B cell (primary cell): ENCODE measurements around the gene PSD4. TPM values are rescaled to one million over a fixed set of nuclear protein-coding genes. Genes with fewer than 3 reads are reported as not detected.

Experiments used
- ATAC-seq: fragments of 200-7000 bp; cut with Tn5 transposase; one replicate; pipeline ENCODE4 v1.10.0; 2021; ENCODE audit warnings: low read depth, mild to moderate bottlenecking, moderate number of reproducible peaks, moderate library complexity
- CTCF ChIA-PET: fragments of 350-600 bp; sonication (Branson Sonifier 250); formaldehyde crosslinking; loops from one replicate; lab custom pipeline; 2021; ENCODE audit warnings: antibody characterized with exemption, inconsistent platforms; lab: Charles Lee
- POLR2A ChIA-PET: fragments of 350-600 bp; sonication (Branson Sonifier 250); formaldehyde crosslinking; loops from one replicate; lab custom pipeline; 2021; ENCODE audit warnings: antibody characterized with exemption; lab: Charles Lee
- DNase-seq: peaks from one replicate; pipeline ENCODE4 v3.0.0; 2013
- H2AFZ ChIP-seq: 2 replicates; pipeline ENCODE4 v1.6.1; 2012; ENCODE audit warnings: mild to moderate bottlenecking, low read depth, low read length; ENCODE audit not compliant: insufficient read depth, poor library complexity, severe bottlenecking
- H3K27ac ChIP-seq, 2 donors: 1 replicate in 1 of 2; 2 replicates in 1 of 2; pipeline ENCODE4 v1.5.1; 2012 to 2013; ENCODE audit warnings: low read length in 2 of 2, mild to moderate bottlenecking in 2 of 2, moderate library complexity in 1 of 2
- H3K27me3 ChIP-seq, 4 experiments: fragments of 200-600 bp in 1 of 4; sonication (generic) in 1 of 4; replicated peaks in 1 of 4; 1 replicate in 2 of 4; 2 replicates in 2 of 4; pipeline versions ENCODE4 v1.6.1 to v1.7.0; 2013 to 2016; ENCODE audit warnings: low read length in 3 of 4, mild to moderate bottlenecking in 2 of 4, mixed read lengths in 1 of 4, moderate library complexity in 1 of 4; ENCODE audit not compliant: insufficient read depth in 4 of 4, control insufficient read depth in 3 of 4; ENCODE audit errors: control extremely low read depth in 1 of 4
- H3K36me3 ChIP-seq, 2 experiments: replicated peaks in 1 of 2; 1 replicate in 1 of 2; 2 replicates in 1 of 2; pipeline versions ENCODE4 v1.6.1 to v1.7.1; 2013; ENCODE audit warnings: low read length in 1 of 2; ENCODE audit not compliant: insufficient read depth in 2 of 2, control insufficient read depth in 1 of 2; ENCODE audit errors: control extremely low read depth in 1 of 2, extremely low read depth in 1 of 2
- H3K4me1 ChIP-seq, 2 donors: fragments of 200-600 bp in 1 of 2; sonication (generic) in 1 of 2; 1 replicate in 1 of 2; 2 replicates in 1 of 2; pipeline versions ENCODE4 v1.5.1 to v1.6.1; 2013 to 2017; ENCODE audit warnings: low read length in 2 of 2; ENCODE audit not compliant: control insufficient read depth in 2 of 2, insufficient read depth in 2 of 2
- H3K4me2 ChIP-seq: replicated peaks from 2 replicates; pipeline ENCODE3; 2012; ENCODE audit warnings: mild to moderate bottlenecking, low read depth, low read length; ENCODE audit not compliant: poor library complexity, severe bottlenecking
- H3K4me3 ChIP-seq, 5 experiments: fragments of 200-600 bp in 1 of 5; sonication (generic) in 1 of 5; 1 replicate in 3 of 5; 2 replicates in 2 of 5; pipeline versions ENCODE4 v1.5.1 to v1.7.0; 2011 to 2016; ENCODE audit warnings: low read length in 4 of 5, mild to moderate bottlenecking in 4 of 5, low read depth in 2 of 5, control low read depth in 1 of 5, moderate library complexity in 1 of 5; ENCODE audit not compliant: insufficient read depth in 1 of 5; ENCODE audit errors: control extremely low read depth in 1 of 5, extremely low read depth in 1 of 5
- H3K79me2 ChIP-seq: fragments of 200-600 bp; sonication (generic); one replicate; pipeline ENCODE4 v1.6.0; 2016; ENCODE audit warnings: low read length; ENCODE audit not compliant: control insufficient read depth, insufficient read depth
- H3K9ac ChIP-seq: fragments of 200-600 bp; sonication (generic); 2 replicates; pipeline ENCODE4 v1.6.1; 2017; ENCODE audit warnings: mild to moderate bottlenecking, low read length, moderate library complexity
- H3K9me3 ChIP-seq, 3 donors: one replicate each; pipeline versions ENCODE4 v1.6.1 to v1.7.1; 2013; ENCODE audit warnings: low read length in 2 of 3; ENCODE audit not compliant: control insufficient read depth in 2 of 3, insufficient read depth in 1 of 3; ENCODE audit errors: control extremely low read depth in 1 of 3
- H4K20me1 ChIP-seq: 2 replicates; pipeline ENCODE4 v1.6.0; 2012; ENCODE audit warnings: mild to moderate bottlenecking, low read length; ENCODE audit not compliant: insufficient read depth, control insufficient read depth, poor library complexity, severe bottlenecking
- H3K27ac Mint-ChIP-seq: one replicate; pipeline ENCODE4 v1.8.0; 2021; ENCODE audit warnings: mixed read lengths
- H3K27me3 Mint-ChIP-seq: one replicate; pipeline ENCODE4 v1.8.0; 2021; ENCODE audit warnings: mixed read lengths
- H3K4me1 Mint-ChIP-seq: one replicate; pipeline ENCODE4 v1.8.0; 2021; ENCODE audit warnings: mixed read lengths
- H3K4me3 Mint-ChIP-seq: one replicate; pipeline ENCODE4 v1.8.0; 2021; ENCODE audit warnings: mixed read lengths
- H3K9me3 Mint-ChIP-seq: one replicate; pipeline ENCODE4 v1.8.0; 2022; ENCODE audit warnings: mixed read lengths; ENCODE audit not compliant: insufficient read depth
- CTCF ChIP-seq: fragments of 200-600 bp; IDR thresholded peaks from one replicate; pipeline ENCODE4 v1.8.0; 2022; ENCODE audit warnings: antibody characterized with exemption, mild to moderate bottlenecking
- EZH2 ChIP-seq: IDR thresholded peaks from 2 replicates; pipeline ENCODE4 v1.6.1; 2012; ENCODE audit warnings: borderline replicate concordance, low read depth, mild to moderate bottlenecking, moderate library complexity, low read length; ENCODE audit not compliant: insufficient read depth, poor library complexity, severe bottlenecking
- WGBS: methylation state at CpG from one replicate; pipeline ENCODE4 v1.1.5; 2013; ENCODE audit warnings: missing lambda C conversion rate; ENCODE audit not compliant: insufficient coverage; 5-methylcytosine and 5-hydroxymethylcytosine counted together
- intact Hi-C: fragments of 100-400 bp; cut with micrococcal nuclease; formaldehyde crosslinking; loops from one replicate; pipeline ENCODE4 v1.10.0; 2022
- polyA plus RNA-seq: library from polyadenylated mRNA; depleted of rRNA; stranded (reverse); fragments of >200 nt; gene quantifications from 2 replicates; pipeline ENCODE4 v1.2.3, GENCODE V29; 2012
- total RNA-seq, 2 donors: library from RNA; stranded (reverse); fragments of 120-200 nt in 1 of 2; gene quantifications; 1 replicate in 1 of 2; 2 replicates in 1 of 2; pipeline versions ENCODE4 v1.2.3 to v1.2.4, GENCODE V29; 2013 to 2022

Gene PSD4
- total and polyA plus RNA-seq, 2 donors (not counting 1 experiment from before 2014, with no cell fraction given): 87.1 to 203 TPM

- intact Hi-C loops: no loop called here
- WGBS: 48% methylated on average over 5 of the region's 8 CpGs
- TF ChIP-seq CTCF (no peak), EZH2 (no peak)
- peak overlapping the region; percentile 88 for H3K27ac Mint-ChIP-seq
- DNase-seq: peak; percentile 65
- ChIA-PET CTCF (interaction anchor here (18.3 kb wide), 1 partner anchor 30 kb away, joined by 327 read pairs; no protein-coding TSS in a partner anchor), POLR2A (no interaction called here)
- H3K27me3 ChIP-seq: no peaks in the 10 kb centered on the region
- H3K9ac ChIP-seq: peak overlapping the region; percentile 38
- H2AFZ ChIP-seq: peak overlapping the region; percentile 53
- peak overlapping the region in 1 of 5 experiments; percentile 34 for H3K4me3 ChIP-seq
- peaks cover 57% of the 10 kb centered on the region for H3K4me1 Mint-ChIP-seq
- H3K4me1 ChIP-seq: peaks cover 51 to 58% of the 10 kb centered on the region in 2 donors
- H3K79me2 ChIP-seq: peaks cover 85% of the 10 kb centered on the region
- H3K36me3 ChIP-seq: no peaks in the 10 kb centered on the region
- peaks cover 0 to 4% (median 0%) of the 10 kb centered on the region in 3 donors for H3K9me3 ChIP-seq
- peaks cover 3% of the 10 kb centered on the region for H4K20me1 ChIP-seq
- peak overlapping the region; percentile 63 to 70 for H3K27ac ChIP-seq
- no peaks in the 10 kb centered on the region for H3K27me3 Mint-ChIP-seq
- H3K4me3 Mint-ChIP-seq: peak overlapping the region; percentile 14
- peak overlapping the region; percentile 62 for H3K4me2 ChIP-seq
- peak; percentile 35 for ATAC-seq
- no peaks in the 10 kb centered on the region for H3K9me3 Mint-ChIP-seq
Measured at GRCh38 chr2:113169002-113169530, 4.7 kb upstream of the PSD4 start.

GRCh38 chr2:113169586-113169985, 4.2 kb upstream of the PSD4 start:
- no peak for TF ChIP-seq EZH2
- peaks cover 8% of the 10 kb centered on the region for H4K20me1 ChIP-seq
- peaks cover 62% of the 10 kb centered on the region for H3K4me1 Mint-ChIP-seq
- peak overlapping the region; percentile 48 for H3K4me3 Mint-ChIP-seq
- no peak overlapping the region for H3K4me2 ChIP-seq
- H3K4me3 ChIP-seq: no peak overlapping the region
- peaks cover 51 to 62% of the 10 kb centered on the region in 2 donors for H3K4me1 ChIP-seq
- ChIA-PET CTCF (interaction anchor here (18.3 kb wide), 1 partner anchor 31 kb away, joined by 327 read pairs; no protein-coding TSS in a partner anchor), POLR2A (no interaction called here)
- H3K27me3 Mint-ChIP-seq: no peaks in the 10 kb centered on the region
- DNase-seq (no peak), ATAC-seq (no peak)
- no peaks in the 10 kb centered on the region for H3K27me3 ChIP-seq
- H3K27ac Mint-ChIP-seq: peak overlapping the region; percentile 86
- H3K9me3 ChIP-seq: peaks cover 0 to 4% (median 0%) of the 10 kb centered on the region in 3 donors
- no peaks in the 10 kb centered on the region for H3K36me3 ChIP-seq
- intact Hi-C loops: no loop called here
- H2AFZ ChIP-seq: no peak overlapping the region
- WGBS: 100% methylated on average over 2 of the region's 3 CpGs
- no peak overlapping the region for H3K27ac ChIP-seq
- H3K9ac ChIP-seq: no peak overlapping the region
- peaks cover 85% of the 10 kb centered on the region for H3K79me2 ChIP-seq
- H3K9me3 Mint-ChIP-seq: no peaks in the 10 kb centered on the region
